Neural cell (in vitro differentiated cells): ENCODE results near the gene AKIRIN2. TPM values are rescaled to one million over a fixed set of nuclear protein-coding genes. Genes with fewer than 3 reads are reported as not detected.

Source experiments
- H2AFZ ChIP-seq: fragments of 200-600, 300-800 bp; sonication (generic), shearing (Covaris generic); 2 replicates; pipeline ENCODE4 v1.6.0; 2014; ENCODE audit warnings: low read depth, mild to moderate bottlenecking, antibody characterized with exemption, low read length, moderate library complexity
- H3F3A ChIP-seq: fragments of 200-600 bp; shearing (Covaris generic); 2 replicates; pipeline ENCODE4 v1.6.1; 2016; ENCODE audit warnings: mild to moderate bottlenecking, moderate library complexity, mixed read lengths, antibody characterized with exemption, low read length; ENCODE audit not compliant: insufficient read depth, poor library complexity, severe bottlenecking
- H3K27ac ChIP-seq: fragments of 200-600, 300-800 bp; sonication (generic), shearing (Covaris generic); 2 replicates; pipeline ENCODE4 v1.5.1; 2014; ENCODE audit warnings: mild to moderate bottlenecking, low read length, moderate library complexity
- H3K27me3 ChIP-seq: fragments of 300-800, 200-600 bp; sonication (generic), shearing (Covaris generic); 2 replicates; pipeline ENCODE4 v1.6.0; 2014; ENCODE audit warnings: mild to moderate bottlenecking, low read depth, low read length, moderate library complexity; ENCODE audit not compliant: insufficient read depth
- H3K36me3 ChIP-seq: fragments of 300-800, 200-600 bp; sonication (generic), shearing (Covaris generic); 2 replicates; pipeline ENCODE4 v1.5.1; 2014; ENCODE audit warnings: mild to moderate bottlenecking, antibody characterized with exemption, low read length, moderate library complexity; ENCODE audit not compliant: insufficient read depth
- H3K4me2 ChIP-seq: fragments of 300-800, 200-600 bp; sonication (generic), shearing (Covaris generic); 2 replicates; pipeline ENCODE4 v1.6.0; 2014; ENCODE audit warnings: mild to moderate bottlenecking, low read length
- H3K4me3 ChIP-seq: fragments of 300-800, 200-600 bp; sonication (generic), shearing (Covaris generic); 2 replicates; pipeline ENCODE4 v1.5.1; 2014; ENCODE audit warnings: mild to moderate bottlenecking, low read length, moderate library complexity
- H3K79me2 ChIP-seq: fragments of 200-600 bp; shearing (Covaris generic); replicated peaks from 2 replicates; pipeline ENCODE4 v1.6.0; 2014; ENCODE audit warnings: mild to moderate bottlenecking, low read length, moderate library complexity; ENCODE audit not compliant: insufficient read depth
- H3K9ac ChIP-seq: fragments of 300-800, 200-600 bp; sonication (generic), shearing (Covaris generic); 2 replicates; pipeline ENCODE4 v1.6.1; 2016; ENCODE audit warnings: mild to moderate bottlenecking, low read length, mixed read lengths
- H3K9me2 ChIP-seq: fragments of 200-600 bp; shearing (Covaris generic); 2 replicates; pipeline ENCODE4 v1.6.1; 2016; ENCODE audit warnings: mild to moderate bottlenecking, low read length, mixed read lengths; ENCODE audit not compliant: insufficient read depth
- H3K9me3 ChIP-seq: fragments of 200-600, 300-800 bp; sonication (generic), shearing (Covaris generic); 2 replicates; pipeline ENCODE4 v1.6.1; 2016; ENCODE audit warnings: mild to moderate bottlenecking, mixed run types, low read length, moderate library complexity, mixed read lengths
- H4K20me1 ChIP-seq: fragments of 200-600 bp; shearing (Covaris generic); 2 replicates; pipeline ENCODE4 v1.6.1; 2016; ENCODE audit warnings: mild to moderate bottlenecking, mixed run types; ENCODE audit not compliant: insufficient read depth
- EP300 ChIP-seq: fragments of 450-650 bp; conservative IDR thresholded peaks from 2 replicates; pipeline ENCODE4 v1.6.1; 2014; ENCODE audit warnings: antibody characterized with exemption, mild to moderate bottlenecking, moderate library complexity; ENCODE audit not compliant: poor library complexity, severe bottlenecking
- EZH2 ChIP-seq: fragments of 200-600, 300-800 bp; shearing (Covaris generic), sonication (generic); IDR thresholded peaks from 2 replicates; pipeline ENCODE4 v1.6.1; 2014; ENCODE audit warnings: antibody characterized with exemption, low read length, borderline replicate concordance, mild to moderate bottlenecking; ENCODE audit not compliant: insufficient read depth, poor library complexity, severe bottlenecking
- MXI1 ChIP-seq: fragments of 450-650 bp; conservative IDR thresholded peaks from 2 replicates; pipeline ENCODE4 v1.6.1; 2014; ENCODE audit warnings: antibody characterized with exemption, mild to moderate bottlenecking; ENCODE audit not compliant: poor library complexity, severe bottlenecking
- POLR2AphosphoS5 ChIP-seq: IDR thresholded peaks from 2 replicates; pipeline ENCODE4 v1.6.1; 2012
- RAD21 ChIP-seq: fragments of 450-650 bp; conservative IDR thresholded peaks from 2 replicates; pipeline ENCODE4 v1.6.1; 2014; ENCODE audit warnings: antibody characterized with exemption, mild to moderate bottlenecking, moderate library complexity
- SMC3 ChIP-seq: fragments of 450-650 bp; conservative IDR thresholded peaks from 2 replicates; pipeline ENCODE4 v1.6.1; 2014; ENCODE audit warnings: antibody characterized with exemption, mild to moderate bottlenecking, moderate library complexity; ENCODE audit not compliant: poor library complexity
- TAF1 ChIP-seq: IDR thresholded peaks from 2 replicates; pipeline ENCODE4 v1.6.1; 2012; ENCODE audit warnings: low read depth
- polyA plus RNA-seq: library from polyadenylated mRNA; depleted of rRNA; stranded (reverse); fragments of >200 nt; gene quantifications from 2 replicates; pipeline ENCODE4 v1.2.3, GENCODE V29; 2014
- TF ChIP-seq, protein P1 (sequence below): IDR thresholded peaks from 2 replicates; pipeline ENCODE4 v1.6.1; 2012; ENCODE audit warnings: borderline replicate concordance
- TF ChIP-seq, protein P2 (sequence below): fragments of 450-650 bp; IDR thresholded peaks from 2 replicates; pipeline ENCODE4 v1.5.1; 2014; ENCODE audit warnings: antibody characterized with exemption, mild to moderate bottlenecking, moderate library complexity; ENCODE audit not compliant: poor library complexity, severe bottlenecking

Gene AKIRIN2
- polyA plus RNA-seq, 1 donor from 2014 or later, result 82.8 TPM

DNA sequence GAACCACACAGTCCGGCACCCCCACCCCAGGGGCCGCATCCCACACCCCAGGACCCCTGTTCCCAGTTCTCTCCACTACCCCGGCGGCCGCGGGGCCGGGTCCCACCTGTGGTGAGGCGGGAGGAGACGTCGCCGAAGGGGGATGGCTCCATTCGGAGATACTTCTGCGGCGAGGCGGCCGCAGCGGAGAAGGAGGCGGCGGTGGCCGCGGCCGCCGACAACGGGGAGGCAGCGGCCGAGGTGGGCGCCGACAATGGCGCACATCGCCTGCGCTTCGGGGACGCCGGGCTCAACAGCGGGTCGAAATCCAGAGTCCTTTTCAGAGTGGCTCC, 723 bp downstream of the AKIRIN2 start:
- H3K27me3 ChIP-seq, result no peaks in the 10 kb centered on the region
- H3K4me3 ChIP-seq, result peak overlapping the region; percentile 92
- no peaks in the 10 kb centered on the region for H3K36me3 ChIP-seq
- H3K9me2 ChIP-seq, result no peaks in the 10 kb centered on the region
- H3K9me3 ChIP-seq, result no peaks in the 10 kb centered on the region
- peak overlapping the region; percentile 96 for H3K27ac ChIP-seq
- TF ChIP-seq SMC3, result no peak
- TF ChIP-seq TAF1, result no peak
- no peak for TF ChIP-seq RAD21
- no peak for TF ChIP-seq EZH2
- TF ChIP-seq POLR2AphosphoS5, result no peak
- peaks cover 54% of the 10 kb centered on the region for H3K79me2 ChIP-seq
- peak overlapping the region; percentile 77 for H3K4me2 ChIP-seq
- H2AFZ ChIP-seq, result peak overlapping the region; percentile 34
- H3F3A ChIP-seq, result peaks cover 3% of the 10 kb centered on the region
- peak overlapping the region; percentile 97 for H3K9ac ChIP-seq
- peaks cover 4% of the 10 kb centered on the region for H4K20me1 ChIP-seq

DNA sequence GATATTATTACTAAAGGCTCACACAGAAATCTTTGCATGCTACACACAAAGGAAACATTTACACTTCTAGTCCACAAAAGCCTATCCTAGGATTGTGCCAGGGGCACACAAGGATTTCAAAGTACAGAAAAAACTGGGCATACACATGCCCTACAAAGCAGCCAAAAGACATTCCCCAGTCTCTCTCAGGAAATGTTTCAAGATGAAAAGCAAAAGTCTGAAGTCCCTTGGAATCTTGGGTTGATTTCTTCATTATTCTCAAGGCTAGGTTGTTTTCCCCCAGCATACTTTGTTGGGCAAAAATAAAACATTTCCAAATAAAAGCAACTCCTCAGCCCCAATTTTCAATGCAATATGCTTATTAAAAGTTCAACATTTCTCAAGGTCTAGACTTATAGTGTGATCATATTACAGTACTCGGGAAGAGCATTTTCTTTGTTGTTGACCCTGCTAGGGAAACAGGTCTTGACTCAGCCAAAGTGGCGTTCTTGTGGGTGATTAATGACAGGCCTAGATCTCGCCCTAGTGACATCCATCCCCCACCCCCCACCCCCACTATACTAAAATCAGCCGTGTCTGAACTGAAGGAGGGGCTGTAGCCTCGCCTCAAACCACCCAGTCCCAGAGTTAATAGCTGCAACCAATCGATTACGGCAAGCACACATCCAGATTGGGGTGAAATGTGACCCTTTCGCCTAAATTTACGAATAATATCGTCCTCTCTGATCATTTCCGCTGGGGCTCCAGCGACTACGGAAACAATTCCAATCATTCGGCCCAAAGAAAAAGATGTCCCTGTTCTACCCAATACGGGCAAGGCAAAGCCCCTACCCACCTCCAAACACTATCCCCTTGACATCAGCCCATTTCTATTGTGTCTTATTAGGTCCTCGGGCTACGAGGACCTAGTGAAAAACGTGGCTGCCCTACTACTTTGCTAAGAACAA, 1.4 kb downstream of the AKIRIN2 start:
- Histone ChIP-seq H3K4me3 (peak overlapping the region; percentile 92), H3K79me2 (peaks cover 60% of the 10 kb centered on the region), H3K4me2 (peak overlapping the region; percentile 77), H3K27me3 (no peaks in the 10 kb centered on the region), H3K9me3 (no peaks in the 10 kb centered on the region), H2AFZ (peak overlapping the region; percentile 34), H3K9me2 (no peaks in the 10 kb centered on the region), H4K20me1 (peaks cover 4% of the 10 kb centered on the region), H3K36me3 (no peaks in the 10 kb centered on the region), H3K9ac (peak overlapping the region; percentile 97), H3F3A (peaks cover 3% of the 10 kb centered on the region), H3K27ac (peak overlapping the region; percentile 96)
- no peak for TF ChIP-seq TAF1
- TF ChIP-seq EZH2, result no peak
- TF ChIP-seq EP300, result no peak
- TF ChIP-seq, protein P1, sequence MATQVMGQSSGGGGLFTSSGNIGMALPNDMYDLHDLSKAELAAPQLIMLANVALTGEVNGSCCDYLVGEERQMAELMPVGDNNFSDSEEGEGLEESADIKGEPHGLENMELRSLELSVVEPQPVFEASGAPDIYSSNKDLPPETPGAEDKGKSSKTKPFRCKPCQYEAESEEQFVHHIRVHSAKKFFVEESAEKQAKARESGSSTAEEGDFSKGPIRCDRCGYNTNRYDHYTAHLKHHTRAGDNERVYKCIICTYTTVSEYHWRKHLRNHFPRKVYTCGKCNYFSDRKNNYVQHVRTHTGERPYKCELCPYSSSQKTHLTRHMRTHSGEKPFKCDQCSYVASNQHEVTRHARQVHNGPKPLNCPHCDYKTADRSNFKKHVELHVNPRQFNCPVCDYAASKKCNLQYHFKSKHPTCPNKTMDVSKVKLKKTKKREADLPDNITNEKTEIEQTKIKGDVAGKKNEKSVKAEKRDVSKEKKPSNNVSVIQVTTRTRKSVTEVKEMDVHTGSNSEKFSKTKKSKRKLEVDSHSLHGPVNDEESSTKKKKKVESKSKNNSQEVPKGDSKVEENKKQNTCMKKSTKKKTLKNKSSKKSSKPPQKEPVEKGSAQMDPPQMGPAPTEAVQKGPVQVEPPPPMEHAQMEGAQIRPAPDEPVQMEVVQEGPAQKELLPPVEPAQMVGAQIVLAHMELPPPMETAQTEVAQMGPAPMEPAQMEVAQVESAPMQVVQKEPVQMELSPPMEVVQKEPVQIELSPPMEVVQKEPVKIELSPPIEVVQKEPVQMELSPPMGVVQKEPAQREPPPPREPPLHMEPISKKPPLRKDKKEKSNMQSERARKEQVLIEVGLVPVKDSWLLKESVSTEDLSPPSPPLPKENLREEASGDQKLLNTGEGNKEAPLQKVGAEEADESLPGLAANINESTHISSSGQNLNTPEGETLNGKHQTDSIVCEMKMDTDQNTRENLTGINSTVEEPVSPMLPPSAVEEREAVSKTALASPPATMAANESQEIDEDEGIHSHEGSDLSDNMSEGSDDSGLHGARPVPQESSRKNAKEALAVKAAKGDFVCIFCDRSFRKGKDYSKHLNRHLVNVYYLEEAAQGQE, result no peak
- peak; percentile 36 for TF ChIP-seq RAD21
- no peak for TF ChIP-seq SMC3
- TF ChIP-seq MXI1, result peak; percentile 41
- TF ChIP-seq, protein P2, sequence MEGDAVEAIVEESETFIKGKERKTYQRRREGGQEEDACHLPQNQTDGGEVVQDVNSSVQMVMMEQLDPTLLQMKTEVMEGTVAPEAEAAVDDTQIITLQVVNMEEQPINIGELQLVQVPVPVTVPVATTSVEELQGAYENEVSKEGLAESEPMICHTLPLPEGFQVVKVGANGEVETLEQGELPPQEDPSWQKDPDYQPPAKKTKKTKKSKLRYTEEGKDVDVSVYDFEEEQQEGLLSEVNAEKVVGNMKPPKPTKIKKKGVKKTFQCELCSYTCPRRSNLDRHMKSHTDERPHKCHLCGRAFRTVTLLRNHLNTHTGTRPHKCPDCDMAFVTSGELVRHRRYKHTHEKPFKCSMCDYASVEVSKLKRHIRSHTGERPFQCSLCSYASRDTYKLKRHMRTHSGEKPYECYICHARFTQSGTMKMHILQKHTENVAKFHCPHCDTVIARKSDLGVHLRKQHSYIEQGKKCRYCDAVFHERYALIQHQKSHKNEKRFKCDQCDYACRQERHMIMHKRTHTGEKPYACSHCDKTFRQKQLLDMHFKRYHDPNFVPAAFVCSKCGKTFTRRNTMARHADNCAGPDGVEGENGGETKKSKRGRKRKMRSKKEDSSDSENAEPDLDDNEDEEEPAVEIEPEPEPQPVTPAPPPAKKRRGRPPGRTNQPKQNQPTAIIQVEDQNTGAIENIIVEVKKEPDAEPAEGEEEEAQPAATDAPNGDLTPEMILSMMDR, result peak; percentile 35
- peak; percentile 57 for TF ChIP-seq POLR2AphosphoS5
